Panc1 (cell line): Measurements from ENCODE around the gene LNX2. TPM values are rescaled to one million over a fixed set of nuclear protein-coding genes. Genes with fewer than 3 reads are reported as not detected.

ENCODE experiments used
- ATAC-seq: fragments of 200-7000 bp; cut with Tn5 transposase; 2 replicates; pipeline ENCODE4 v1.9.1; 2020; ENCODE audit warnings: mild to moderate bottlenecking, moderate library complexity
- BruUV-seq: library from RNA; stranded (reverse); fragments of 400-500 nt; replicated peaks from 2 replicates; lab custom pipeline; 2021; lab: Mats Ljungman, UMichigan
- CTCF ChIA-PET: fragments of 300-600 bp; sonication (Branson Sonifier 250); formaldehyde crosslinking; loops from one replicate; lab custom pipeline; 2022; ENCODE audit warnings: antibody characterized with exemption; lab: Charles Lee
- POLR2A ChIA-PET: fragments of 300-600 bp; sonication (Branson Sonifier 250); formaldehyde crosslinking; loops from one replicate; lab custom pipeline; 2022; ENCODE audit warnings: antibody characterized with exemption; lab: Charles Lee
- DNase-seq: peaks from one replicate; pipeline ENCODE4 v3.0.0-alpha.2; 2010; ENCODE audit warnings: low read depth, low spot score
- H3K27ac ChIP-seq: 2 replicates; pipeline ENCODE4 v1.5.1; 2011; ENCODE audit warnings: mild to moderate bottlenecking, low read length, inconsistent platforms
- H3K27me3 ChIP-seq: fragments of 200-500 bp; sonication (Bioruptor generic); 2 replicates; pipeline ENCODE4 v1.6.0; 2014; ENCODE audit warnings: low read length, inconsistent platforms; ENCODE audit not compliant: control insufficient read depth, insufficient read depth
- H3K36me3 ChIP-seq: fragments of 200-500 bp; sonication (Bioruptor generic); 2 replicates; pipeline ENCODE4 v1.5.1; 2014; ENCODE audit warnings: inconsistent platforms, mild to moderate bottlenecking, low read length, moderate library complexity; ENCODE audit not compliant: control insufficient read depth, insufficient read depth
- H3K4me1 ChIP-seq: 2 replicates; pipeline ENCODE4 v1.5.1; 2011; ENCODE audit warnings: inconsistent platforms, mild to moderate bottlenecking, low read length, moderate library complexity; ENCODE audit not compliant: control insufficient read depth, insufficient read depth
- H3K4me3 ChIP-seq, 2 experiments: 2 replicates each; pipeline ENCODE4 v1.5.1; 2011 to 2012; ENCODE audit warnings: low read depth in 2 of 2, low read length in 2 of 2, mild to moderate bottlenecking in 2 of 2, inconsistent platforms in 1 of 2, moderate library complexity in 1 of 2
- H3K9me3 ChIP-seq: fragments of 200-500 bp; sonication (Bioruptor generic); 2 replicates; pipeline ENCODE4 v1.5.1; 2014; ENCODE audit warnings: low read depth, mild to moderate bottlenecking, inconsistent platforms, low read length, moderate library complexity; ENCODE audit not compliant: control insufficient read depth, insufficient read depth
- POLR2AphosphoS5 ChIP-seq: IDR thresholded peaks from 2 replicates; pipeline ENCODE4 v1.6.1; 2012; ENCODE audit warnings: mild to moderate bottlenecking, low read depth, low read length, moderate library complexity
- SIN3A ChIP-seq: IDR thresholded peaks from 2 replicates; pipeline ENCODE4 v1.6.1; 2012; ENCODE audit warnings: low read depth, mild to moderate bottlenecking, low read length, moderate library complexity, borderline replicate concordance; ENCODE audit not compliant: insufficient read depth
- TCF7L2 ChIP-seq: IDR thresholded peaks from 2 replicates; pipeline ENCODE4 v1.6.1; 2011; ENCODE audit warnings: mild to moderate bottlenecking, low read depth, low read length, inconsistent platforms
- in situ Hi-C: cut with HindIII; loops from 2 replicates; pipeline ENCODE4 v1.10.0; 2016; ENCODE audit warnings: low sequenced_read_pairs, low pct_unique_long_range_greater_than_20kb
- intact Hi-C: fragments of 100-400 bp; cut with micrococcal nuclease; formaldehyde crosslinking; loops from one replicate; pipeline ENCODE4 v1.10.0; 2022; ENCODE audit not compliant: unreplicated experiment
- total RNA-seq: library from RNA; stranded (reverse); gene quantifications from one replicate; pipeline ENCODE4 v1.2.1, GENCODE V29; 2021; ENCODE audit not compliant: unreplicated experiment
- TF ChIP-seq, protein P1 (sequence below), 2 experiments: IDR thresholded peaks; 2 replicates each; pipeline ENCODE4 v1.6.1; 2011 to 2012; ENCODE audit warnings: low read depth in 2 of 2, control low read depth in 1 of 2, low read length in 1 of 2, mild to moderate bottlenecking in 1 of 2, moderate library complexity in 1 of 2; ENCODE audit not compliant: insufficient read depth in 1 of 2
- TF ChIP-seq, protein P2 (sequence below): fragments of 450-650 bp; IDR thresholded peaks from 2 replicates; pipeline ENCODE4 v1.5.1; 2017; ENCODE audit warnings: mild to moderate bottlenecking

Gene LNX2
- total RNA-seq, 1 experiment from 2014 or later: 11.6 TPM

DNA sequence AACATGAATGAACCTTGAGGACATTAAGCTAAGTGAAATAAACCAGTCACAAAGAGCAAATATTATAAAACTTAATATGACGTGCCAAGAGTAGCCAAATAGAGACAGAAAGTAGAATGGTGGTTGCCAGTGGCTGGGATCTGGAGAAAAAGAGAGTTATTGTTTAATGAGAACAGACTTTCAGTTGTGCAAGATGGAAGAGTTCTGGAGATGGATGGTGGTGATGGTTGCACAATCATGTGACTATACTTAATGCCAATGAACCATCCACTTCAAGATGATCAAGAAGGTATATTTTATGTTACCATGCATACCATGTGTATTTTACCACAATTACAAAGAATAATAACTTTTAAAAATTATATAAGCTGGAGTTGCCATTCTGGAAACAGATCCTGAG is 104.2 kb downstream of the LNX2 start:
- CTCF ChIA-PET: no interaction called here
- in situ Hi-C loops: no loop called here

DNA sequence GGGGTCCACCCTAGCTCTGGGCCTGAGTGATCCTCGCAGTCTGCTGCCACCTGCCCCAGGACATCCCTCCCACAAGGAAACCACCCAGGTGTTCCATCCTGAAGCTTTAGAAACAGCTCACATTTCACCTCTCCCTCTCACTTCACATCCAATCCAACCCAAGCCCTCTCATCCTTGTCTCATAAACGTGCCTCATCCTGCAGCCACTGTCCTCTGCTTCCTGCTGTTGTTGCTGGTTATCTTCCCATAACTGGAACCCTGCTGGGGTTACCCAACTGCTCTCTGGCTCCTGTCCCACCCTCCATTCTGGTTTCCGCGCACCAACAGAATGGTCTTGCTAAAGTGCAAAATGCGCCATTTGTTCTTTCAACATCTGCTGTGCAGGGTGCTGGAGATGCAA is 110.2 kb downstream of the LNX2 start:
- POLR2A ChIA-PET: interaction anchor here (0.7 kb wide), 1 partner anchor 74 kb away, joined by 4 read pairs; no protein-coding TSS in a partner anchor
- no peak for ATAC-seq

More for the DNA sequence above, 104.2 kb downstream of the LNX2 start:
- no peaks in the 10 kb centered on the region for H3K4me1 ChIP-seq
- H3K36me3 ChIP-seq: no peaks in the 10 kb centered on the region
- H3K9me3 ChIP-seq: no peaks in the 10 kb centered on the region
- no peak overlapping the region for H3K27ac ChIP-seq
- intact Hi-C loops: loop anchor here (10.0 kb wide), 1 partner anchor 131 kb away; no protein-coding TSS in a partner anchor
- H3K27me3 ChIP-seq: peaks cover 13% of the 10 kb centered on the region
- no peak for ATAC-seq
- POLR2A ChIA-PET: interaction anchor here (0.7 kb wide), 1 partner anchor 28 kb away, joined by 4 read pairs; no protein-coding TSS in a partner anchor
- DNase-seq: no peak
- TF ChIP-seq, protein P1, sequence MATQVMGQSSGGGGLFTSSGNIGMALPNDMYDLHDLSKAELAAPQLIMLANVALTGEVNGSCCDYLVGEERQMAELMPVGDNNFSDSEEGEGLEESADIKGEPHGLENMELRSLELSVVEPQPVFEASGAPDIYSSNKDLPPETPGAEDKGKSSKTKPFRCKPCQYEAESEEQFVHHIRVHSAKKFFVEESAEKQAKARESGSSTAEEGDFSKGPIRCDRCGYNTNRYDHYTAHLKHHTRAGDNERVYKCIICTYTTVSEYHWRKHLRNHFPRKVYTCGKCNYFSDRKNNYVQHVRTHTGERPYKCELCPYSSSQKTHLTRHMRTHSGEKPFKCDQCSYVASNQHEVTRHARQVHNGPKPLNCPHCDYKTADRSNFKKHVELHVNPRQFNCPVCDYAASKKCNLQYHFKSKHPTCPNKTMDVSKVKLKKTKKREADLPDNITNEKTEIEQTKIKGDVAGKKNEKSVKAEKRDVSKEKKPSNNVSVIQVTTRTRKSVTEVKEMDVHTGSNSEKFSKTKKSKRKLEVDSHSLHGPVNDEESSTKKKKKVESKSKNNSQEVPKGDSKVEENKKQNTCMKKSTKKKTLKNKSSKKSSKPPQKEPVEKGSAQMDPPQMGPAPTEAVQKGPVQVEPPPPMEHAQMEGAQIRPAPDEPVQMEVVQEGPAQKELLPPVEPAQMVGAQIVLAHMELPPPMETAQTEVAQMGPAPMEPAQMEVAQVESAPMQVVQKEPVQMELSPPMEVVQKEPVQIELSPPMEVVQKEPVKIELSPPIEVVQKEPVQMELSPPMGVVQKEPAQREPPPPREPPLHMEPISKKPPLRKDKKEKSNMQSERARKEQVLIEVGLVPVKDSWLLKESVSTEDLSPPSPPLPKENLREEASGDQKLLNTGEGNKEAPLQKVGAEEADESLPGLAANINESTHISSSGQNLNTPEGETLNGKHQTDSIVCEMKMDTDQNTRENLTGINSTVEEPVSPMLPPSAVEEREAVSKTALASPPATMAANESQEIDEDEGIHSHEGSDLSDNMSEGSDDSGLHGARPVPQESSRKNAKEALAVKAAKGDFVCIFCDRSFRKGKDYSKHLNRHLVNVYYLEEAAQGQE (IDR thresholded peaks at IDR 0.05; ENCODE audit: insufficient read depth in 1 of 2, low read depth in 2 of 2, low read length in 1 of 2): no peak
- no peak for TF ChIP-seq SIN3A
- TF ChIP-seq POLR2AphosphoS5: no peak
- no peak overlapping the region for H3K4me3 ChIP-seq
- BruUV-seq: no TSS peak

More for the DNA sequence above, 110.2 kb downstream of the LNX2 start:
- CTCF ChIA-PET: no interaction called here
- BruUV-seq: no TSS peak
- in situ Hi-C loops (no loop called here), intact Hi-C loops (loop anchor here (10.0 kb wide), 1 partner anchor 125 kb away; no protein-coding TSS in a partner anchor)
- Histone ChIP-seq H3K27ac (no peak overlapping the region), H3K27me3 (no peaks in the 10 kb centered on the region), H3K4me1 (no peaks in the 10 kb centered on the region), H3K9me3 (no peaks in the 10 kb centered on the region), H3K4me3 (no peak overlapping the region), H3K36me3 (no peaks in the 10 kb centered on the region)
- DNase-seq: no peak
- TF ChIP-seq TCF7L2 (no peak), POLR2AphosphoS5 (no peak), SIN3A (no peak)
- TF ChIP-seq, protein P2, sequence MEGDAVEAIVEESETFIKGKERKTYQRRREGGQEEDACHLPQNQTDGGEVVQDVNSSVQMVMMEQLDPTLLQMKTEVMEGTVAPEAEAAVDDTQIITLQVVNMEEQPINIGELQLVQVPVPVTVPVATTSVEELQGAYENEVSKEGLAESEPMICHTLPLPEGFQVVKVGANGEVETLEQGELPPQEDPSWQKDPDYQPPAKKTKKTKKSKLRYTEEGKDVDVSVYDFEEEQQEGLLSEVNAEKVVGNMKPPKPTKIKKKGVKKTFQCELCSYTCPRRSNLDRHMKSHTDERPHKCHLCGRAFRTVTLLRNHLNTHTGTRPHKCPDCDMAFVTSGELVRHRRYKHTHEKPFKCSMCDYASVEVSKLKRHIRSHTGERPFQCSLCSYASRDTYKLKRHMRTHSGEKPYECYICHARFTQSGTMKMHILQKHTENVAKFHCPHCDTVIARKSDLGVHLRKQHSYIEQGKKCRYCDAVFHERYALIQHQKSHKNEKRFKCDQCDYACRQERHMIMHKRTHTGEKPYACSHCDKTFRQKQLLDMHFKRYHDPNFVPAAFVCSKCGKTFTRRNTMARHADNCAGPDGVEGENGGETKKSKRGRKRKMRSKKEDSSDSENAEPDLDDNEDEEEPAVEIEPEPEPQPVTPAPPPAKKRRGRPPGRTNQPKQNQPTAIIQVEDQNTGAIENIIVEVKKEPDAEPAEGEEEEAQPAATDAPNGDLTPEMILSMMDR: no peak
- TF ChIP-seq, protein P1 (IDR thresholded peaks at IDR 0.05; ENCODE audit: insufficient read depth in 1 of 2, low read depth in 2 of 2, low read length in 1 of 2): no peak
